Lung (tissue), 12 donors: Measurements from ENCODE around the gene KRTAP4-8. TPM values are rescaled to one million over a fixed set of nuclear protein-coding genes. Genes with fewer than 3 reads are reported as not detected.
"Not testable (repeated sequence)": the region's sequence is repeated elsewhere in the genome, so short reads cannot be mapped to it uniquely, and the experiment has no call there.

Experiments
- ATAC-seq: fragments of 200-7000 bp; cut with Tn5 transposase; one replicate; pipeline ENCODE4 v1.9.1; 2020; ENCODE audit warnings: moderate number of reproducible peaks; ENCODE audit not compliant: insufficient read depth, low FRiP score
- DNase-seq, 3 donors: peaks; one replicate each; pipeline ENCODE4 v3.0.0-alpha.2; 2013 to 2017
- H3K27ac ChIP-seq, 2 donors: one replicate each; pipeline ENCODE4 v1.5.1; 2013; ENCODE audit warnings: mild to moderate bottlenecking in 2 of 2, moderate library complexity in 2 of 2, control low read depth in 1 of 2, inconsistent platforms in 1 of 2, low read depth in 1 of 2, low read length in 1 of 2
- H3K27me3 ChIP-seq, 3 donors: one replicate each; pipeline ENCODE4 v1.5.1; 2013; ENCODE audit warnings: low read length in 2 of 3; ENCODE audit not compliant: control insufficient read depth in 3 of 3, insufficient read depth in 3 of 3
- H3K36me3 ChIP-seq, 4 donors: one replicate each; pipeline ENCODE4 v1.5.1; 2013; ENCODE audit warnings: low read length in 4 of 4, mild to moderate bottlenecking in 1 of 4, moderate library complexity in 1 of 4; ENCODE audit not compliant: control insufficient read depth in 4 of 4, insufficient read depth in 4 of 4
- H3K4me1 ChIP-seq, 5 donors: one replicate each; pipeline ENCODE4 v1.5.1; 2013; ENCODE audit warnings: low read length in 5 of 5, mild to moderate bottlenecking in 2 of 5, moderate library complexity in 1 of 5; ENCODE audit not compliant: control insufficient read depth in 5 of 5, insufficient read depth in 5 of 5
- H3K4me3 ChIP-seq: one replicate; pipeline ENCODE4 v1.5.1; 2013; ENCODE audit warnings: mild to moderate bottlenecking, control low read depth, moderate library complexity
- H3K9ac ChIP-seq, 2 donors: one replicate each; pipeline ENCODE4 v1.5.1; 2013; ENCODE audit warnings: low read length in 2 of 2, control low read depth in 1 of 2; ENCODE audit not compliant: insufficient read depth in 1 of 2
- H3K9me3 ChIP-seq, 4 donors: one replicate each; pipeline ENCODE4 v1.5.1; 2013; ENCODE audit warnings: low read length in 3 of 4, mild to moderate bottlenecking in 1 of 4, moderate library complexity in 1 of 4; ENCODE audit not compliant: control insufficient read depth in 4 of 4, insufficient read depth in 3 of 4
- WGBS, 2 donors: extraction: QIAGEN DNeasy Blood & Tissue Kit; methylation state at CpG; one replicate each; pipeline ENCODE4 v1.1.7; 2013; 5-methylcytosine and 5-hydroxymethylcytosine counted together
- polyA plus RNA-seq, 2 donors: library from polyadenylated mRNA; stranded (reverse); fragments of 200-250 nt; gene quantifications; one replicate each; pipeline ENCODE4 v1.2.1, GENCODE V29; 2013
- total RNA-seq, 2 donors: library from RNA; depleted of rRNA in 1 of 2; stranded (reverse); fragments of >200 nt in 1 of 2; gene quantifications; one replicate each; pipeline ENCODE4 v1.2.1, GENCODE V29; 2014 to 2021
- TF ChIP-seq, protein P1 (sequence below): IDR thresholded peaks from 2 replicates; pipeline ENCODE4 v1.5.1; 2012; ENCODE audit warnings: mild to moderate bottlenecking; ENCODE audit errors: control extremely low read depth, extremely low read depth
- donor health status: control.
- donor health status: control.
- donor health status: Bipolar disorder and iron deficiency.
- donor health status: healthy.
- donor health status: DM: yes; HTN: yes; CAD: no.

KRTAP4-8 gene
- total and polyA plus RNA-seq, 4 donors = not detected

DNA sequence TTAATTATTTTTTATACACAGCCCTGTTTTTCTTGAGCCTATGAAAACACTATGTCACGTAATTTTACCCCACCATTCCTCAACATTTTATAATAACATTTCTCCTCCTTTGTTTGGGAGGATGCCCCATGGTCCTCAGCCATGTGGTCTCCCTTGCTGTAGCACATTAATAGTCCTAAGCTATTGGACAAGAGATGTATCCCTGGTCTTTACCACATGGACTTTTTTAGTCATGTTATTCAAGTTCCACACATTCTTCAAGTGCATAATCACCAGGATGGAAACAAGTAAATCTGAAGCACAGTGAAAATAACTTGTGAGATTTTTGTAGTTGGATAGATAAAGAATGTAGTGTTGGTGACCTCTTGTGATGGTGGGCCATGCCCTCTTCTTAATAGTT lies 36.0 kb downstream of the KRTAP4-8 start:
- no peaks in the 10 kb centered on the region for H3K4me1 ChIP-seq
- H3K36me3 ChIP-seq = no peaks in the 10 kb centered on the region
- H3K27ac ChIP-seq = no peak overlapping the region
- peaks cover 0 to 8% (median 5%) of the 10 kb centered on the region in 3 donors for H3K27me3 ChIP-seq
- ATAC-seq = no peak
- no peaks in the 10 kb centered on the region for H3K9me3 ChIP-seq
- TF ChIP-seq, protein P1, sequence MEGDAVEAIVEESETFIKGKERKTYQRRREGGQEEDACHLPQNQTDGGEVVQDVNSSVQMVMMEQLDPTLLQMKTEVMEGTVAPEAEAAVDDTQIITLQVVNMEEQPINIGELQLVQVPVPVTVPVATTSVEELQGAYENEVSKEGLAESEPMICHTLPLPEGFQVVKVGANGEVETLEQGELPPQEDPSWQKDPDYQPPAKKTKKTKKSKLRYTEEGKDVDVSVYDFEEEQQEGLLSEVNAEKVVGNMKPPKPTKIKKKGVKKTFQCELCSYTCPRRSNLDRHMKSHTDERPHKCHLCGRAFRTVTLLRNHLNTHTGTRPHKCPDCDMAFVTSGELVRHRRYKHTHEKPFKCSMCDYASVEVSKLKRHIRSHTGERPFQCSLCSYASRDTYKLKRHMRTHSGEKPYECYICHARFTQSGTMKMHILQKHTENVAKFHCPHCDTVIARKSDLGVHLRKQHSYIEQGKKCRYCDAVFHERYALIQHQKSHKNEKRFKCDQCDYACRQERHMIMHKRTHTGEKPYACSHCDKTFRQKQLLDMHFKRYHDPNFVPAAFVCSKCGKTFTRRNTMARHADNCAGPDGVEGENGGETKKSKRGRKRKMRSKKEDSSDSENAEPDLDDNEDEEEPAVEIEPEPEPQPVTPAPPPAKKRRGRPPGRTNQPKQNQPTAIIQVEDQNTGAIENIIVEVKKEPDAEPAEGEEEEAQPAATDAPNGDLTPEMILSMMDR = no peak
- no peak overlapping the region for H3K9ac ChIP-seq
- DNase-seq = no peak
- 75 to 94% methylated on average over 1 of the region's 1 CpG for WGBS, 2 donors
- no peak overlapping the region for H3K4me3 ChIP-seq

DNA sequence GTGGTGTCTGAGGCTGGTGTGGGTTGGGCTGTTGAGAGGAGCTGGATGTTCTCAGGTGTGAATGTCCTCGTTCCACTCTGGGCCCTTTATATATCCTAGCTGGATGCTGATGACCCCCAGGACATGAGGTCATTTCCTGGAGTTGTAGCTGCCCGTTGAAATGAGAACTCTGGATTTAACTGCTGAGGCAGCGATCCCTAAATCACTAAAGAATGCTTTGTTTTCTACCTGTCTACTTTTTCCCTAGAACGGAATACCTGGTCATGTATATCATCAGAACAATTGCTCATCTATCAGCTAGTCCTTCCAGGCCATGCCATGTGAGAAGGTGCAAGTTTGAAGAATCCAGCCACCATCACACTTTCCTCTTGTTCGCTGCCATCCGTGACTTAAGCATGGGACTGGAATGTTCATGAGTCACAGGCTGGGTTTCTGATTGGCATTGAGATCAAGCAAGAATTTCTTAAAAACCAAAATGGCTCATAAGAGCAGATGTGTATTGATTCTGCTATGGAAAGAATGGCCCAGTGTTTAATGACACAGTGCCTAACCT lies 37.8 kb downstream of the KRTAP4-8 start, which contains the start of gene KRTAP2-3:
TSS of gene KRTAP2-3 (minus strand) at position 63 of the 553 bp plus-strand sequence. CDS start 64 bp downstream, outside the sequence.
- Histone ChIP-seq H3K36me3 (no peaks in the 10 kb centered on the region), H3K9ac (no peak within 1 kb of the TSS), H3K27ac (no peak within 1 kb of the TSS), H3K4me3 (no peak within 1 kb of the TSS), H3K9me3 (no peaks in the 10 kb centered on the region), H3K4me1 (no peaks in the 10 kb centered on the region), H3K27me3 (peaks cover 0 to 8% (median 5%) of the 10 kb centered on the region in 3 donors)
- TF ChIP-seq, protein P1 = no peak
- no peak for ATAC-seq
- no peak for DNase-seq
- 60 to 71% methylated on average over 6 of the region's 6 CpGs for WGBS, 2 donors

DNA sequence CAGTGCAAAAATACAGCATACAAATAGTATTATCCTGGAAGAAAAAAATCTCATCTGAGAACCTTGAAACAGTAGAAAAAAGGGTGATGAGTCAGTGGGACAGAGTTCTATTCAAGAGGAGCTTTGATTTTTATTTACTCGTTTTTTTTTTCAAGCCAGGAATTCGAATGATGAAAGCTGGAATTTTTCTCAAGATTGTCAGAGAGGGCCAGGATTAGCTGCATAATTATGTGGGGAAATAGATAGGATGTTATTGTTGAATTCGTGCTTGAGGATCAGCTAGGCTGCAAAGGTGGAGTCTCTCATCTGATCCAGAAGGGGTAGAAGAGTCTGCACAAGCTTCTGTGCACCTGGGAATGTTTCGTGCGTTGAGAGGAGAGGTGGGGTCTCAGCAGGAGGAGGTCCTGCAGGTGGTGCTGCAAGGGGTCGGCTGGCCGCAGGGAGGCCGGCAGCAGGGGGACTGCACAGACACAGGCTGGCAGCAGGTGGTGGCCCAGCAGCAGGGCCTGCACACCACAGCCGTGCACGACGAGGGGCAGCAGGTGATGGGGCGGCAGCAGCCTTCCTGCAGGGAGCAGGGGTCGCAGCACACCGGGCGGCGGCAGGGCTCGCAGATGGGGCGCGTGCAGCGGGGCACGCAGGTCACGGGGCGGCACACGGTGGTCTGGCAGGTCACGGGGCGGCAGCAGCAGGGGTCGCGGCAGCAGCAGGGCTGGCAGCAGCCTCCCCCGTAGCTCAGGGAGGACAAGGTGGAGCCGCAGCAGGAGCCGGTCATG lies 38.5 kb downstream of the KRTAP4-8 start:
- WGBS, 2 donors = 26 to 47% methylated on average over 9 to 13 of the region's 31 CpGs
- not testable (repeated sequence) for H3K27ac ChIP-seq, ATAC-seq, H3K9ac ChIP-seq, H3K9me3 ChIP-seq, H3K36me3 ChIP-seq, H3K4me3 ChIP-seq, DNase-seq, H3K27me3 ChIP-seq, H3K4me1 ChIP-seq

DNA sequence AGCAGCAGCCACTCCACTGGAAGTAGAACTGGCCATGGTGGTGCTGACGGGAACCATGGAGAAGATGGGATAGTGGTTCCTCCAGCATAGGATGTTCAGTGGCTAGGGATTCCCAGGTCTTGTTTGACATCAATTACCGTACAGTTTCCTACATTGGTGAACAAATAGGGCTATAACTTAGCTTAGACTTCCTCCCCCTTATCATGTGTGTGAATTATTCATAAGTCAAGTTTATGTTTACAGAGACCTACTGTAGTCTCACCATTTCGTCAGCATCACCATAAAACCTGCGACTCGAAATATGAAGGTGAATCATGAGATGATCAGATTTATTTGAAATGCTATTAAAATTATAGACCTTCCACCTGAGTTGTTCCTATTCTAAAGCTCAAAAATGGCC lies 39.2 kb downstream of the KRTAP4-8 start:
- Histone ChIP-seq H3K36me3 (no peaks in the 10 kb centered on the region), H3K9ac (no peak overlapping the region), H3K4me3 (no peak overlapping the region), H3K9me3 (no peaks in the 10 kb centered on the region), H3K27me3 (peaks cover 0 to 8% (median 5%) of the 10 kb centered on the region in 3 donors), H3K27ac (no peak overlapping the region), H3K4me1 (no peaks in the 10 kb centered on the region)
- TF ChIP-seq, protein P1 = no peak
- no peak for DNase-seq
- WGBS, 2 donors = 89 to 97% methylated on average over 5 of the region's 5 CpGs
- ATAC-seq = no peak
